NCI-H524 treated with DMSO at 0.1 percent for 48 hours (cell line): Measurements from ENCODE around the gene FHIT.

Experiments used
- DNase-seq: peaks from one replicate; lab custom pipeline; 2025; lab: John Stamatoyannopoulos, UW

Gene FHIT

DNA sequence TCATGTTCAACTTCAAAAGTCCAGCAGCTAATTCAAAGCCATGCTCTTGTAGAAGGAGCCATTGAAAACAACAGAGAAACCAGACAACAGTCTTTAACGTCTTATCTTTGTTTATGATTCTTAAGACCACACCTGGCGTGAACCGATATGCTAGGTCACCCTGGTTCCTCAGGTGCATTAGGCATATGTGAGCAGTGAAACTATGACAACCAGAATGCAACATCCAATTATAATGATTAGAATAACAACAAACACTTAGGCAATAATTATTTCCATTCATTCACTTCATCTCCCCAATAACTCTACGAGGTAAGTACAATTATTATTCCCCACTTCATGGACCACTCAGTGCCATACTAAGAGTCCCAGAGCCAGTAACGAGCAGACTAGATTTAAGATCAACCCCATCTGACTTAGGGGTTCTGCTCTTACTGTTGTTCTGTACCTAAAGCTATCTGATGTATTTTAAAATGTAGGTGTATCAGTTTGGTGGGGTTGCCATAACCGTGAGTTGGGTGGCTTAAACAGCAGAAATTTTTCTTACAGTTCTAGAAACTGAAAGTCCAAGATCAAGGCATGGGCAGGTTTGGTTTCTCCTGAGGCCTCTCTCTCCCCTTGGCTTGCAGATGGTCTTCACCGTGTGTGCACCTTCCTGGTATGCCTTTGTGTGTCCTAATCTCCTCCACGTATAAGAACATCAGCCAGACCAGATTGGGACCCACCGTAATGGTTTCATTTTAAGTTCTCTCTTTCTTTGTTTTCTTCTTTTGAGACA is 1203.6 kb downstream of the FHIT start:
- DNase-seq = no peak

- DNase-seq = no peak
These were observed 1205.0 kb downstream of the FHIT start for GRCh38 chr3:60046210-60046609.

DNA sequence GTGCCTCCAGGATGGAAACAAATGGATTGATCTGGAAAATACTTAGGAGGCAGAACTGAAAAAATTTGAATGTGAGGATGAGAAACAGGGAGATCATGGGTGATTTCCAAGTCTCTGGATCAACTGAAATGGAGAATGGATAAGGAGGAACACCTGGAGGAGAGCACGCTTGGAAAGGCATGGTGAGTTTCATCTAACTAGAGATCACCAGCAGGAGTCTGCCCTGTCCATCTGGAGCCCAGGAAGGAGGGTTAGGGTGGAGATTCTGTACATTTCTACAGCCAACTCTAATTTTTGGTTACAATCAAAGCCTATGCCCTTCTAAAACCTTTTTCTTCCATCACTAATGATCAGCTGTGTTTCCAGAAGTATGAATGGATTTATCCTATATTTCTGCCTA is 1205.6 kb downstream of the FHIT start:
- DNase-seq = no peak

GRCh38 chr3:60036803-60037202 is 1214.4 kb downstream of the FHIT start:
- DNase-seq = no peak

DNA sequence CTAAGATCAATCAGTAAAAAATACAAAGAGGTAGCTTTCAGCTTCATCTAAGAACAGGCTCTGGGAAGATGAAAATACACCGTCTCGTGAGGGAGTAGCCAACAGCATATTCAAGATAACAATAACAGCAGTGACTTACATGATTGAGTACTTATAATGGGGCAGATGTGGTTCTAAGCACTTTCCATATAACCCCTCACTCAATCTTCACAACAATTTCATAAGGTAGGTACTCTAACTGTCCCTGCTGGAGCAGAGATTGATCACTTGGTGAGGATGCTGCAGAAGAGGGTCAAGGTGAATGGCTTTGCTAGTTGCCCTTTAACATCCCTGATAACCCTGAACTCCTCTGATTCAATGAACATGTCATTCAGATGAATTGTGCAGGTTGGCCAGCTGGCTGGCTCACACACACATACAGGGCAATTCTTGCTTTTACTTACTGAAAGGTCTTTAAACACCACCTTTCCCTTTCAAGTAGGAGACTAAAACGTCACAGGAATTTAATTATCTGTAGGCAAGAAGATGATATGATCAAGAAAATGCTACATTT is 1217.3 kb downstream of the FHIT start:
- DNase-seq = no peak

DNA sequence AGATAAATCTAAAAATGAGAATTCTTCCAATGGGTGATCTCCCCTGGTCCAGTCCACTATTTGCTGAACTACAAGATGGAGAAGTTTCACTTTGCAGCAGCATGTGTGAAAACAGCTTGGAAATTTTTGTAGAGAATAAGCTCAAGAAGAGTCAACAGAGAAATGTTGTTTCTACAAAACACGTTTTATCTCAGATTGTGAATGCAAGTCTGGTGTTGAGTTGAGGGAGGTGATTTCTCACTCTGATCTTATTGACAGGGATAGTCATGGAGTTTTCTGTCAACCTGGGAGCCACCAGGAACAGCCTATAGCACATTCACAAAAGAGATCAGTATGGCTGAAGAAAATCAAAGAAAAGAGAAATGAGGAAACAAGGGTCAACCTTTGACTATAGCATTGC is 1220.3 kb downstream of the FHIT start:
- no peak for DNase-seq

GRCh38 chr3:60028233-60028632 is 1223.0 kb downstream of the FHIT start:
- no peak for DNase-seq

DNA sequence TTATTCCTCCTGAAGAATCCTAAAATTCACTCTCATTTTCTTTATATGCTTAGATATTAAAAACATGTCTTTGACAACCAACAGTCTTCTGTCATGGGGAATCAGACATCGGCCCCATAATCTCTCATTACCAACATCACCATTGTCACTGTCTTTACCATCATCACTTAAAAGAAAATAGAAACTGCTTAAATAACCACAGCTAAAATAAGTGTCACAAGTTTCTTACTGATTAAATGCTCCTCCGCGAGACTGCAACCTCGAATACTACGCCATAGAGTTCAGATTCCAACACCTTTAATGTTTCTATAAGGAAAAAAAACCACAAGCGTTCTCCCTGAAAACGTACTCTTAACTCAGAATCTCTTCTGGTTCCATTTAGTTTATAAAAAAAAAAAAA is 1223.9 kb downstream of the FHIT start:
- no peak for DNase-seq

- no peak for DNase-seq
These were observed 1225.9 kb downstream of the FHIT start for GRCh38 chr3:60025096-60026050.

DNA sequence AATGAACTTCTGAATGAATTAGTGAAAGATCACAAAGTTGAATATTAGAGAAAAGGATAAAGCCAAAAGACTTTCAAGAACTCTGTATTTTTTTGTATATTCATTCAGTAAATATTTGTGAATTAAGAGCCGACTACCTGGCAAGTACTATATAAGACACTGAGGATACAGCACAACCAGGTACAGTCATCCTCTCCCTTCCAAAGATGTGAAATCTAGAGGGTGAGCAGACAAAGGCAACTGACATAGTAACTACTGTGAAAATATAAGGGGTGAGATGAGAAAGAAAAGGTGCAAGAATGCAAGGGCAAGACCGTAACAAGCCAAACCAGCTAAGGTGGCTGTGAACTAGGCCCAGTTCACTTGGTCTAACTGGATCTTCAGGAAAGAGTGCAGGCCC is 1226.9 kb downstream of the FHIT start:
- no peak for DNase-seq

- DNase-seq = no peak
These were observed 1228.1 kb downstream of the FHIT start for GRCh38 chr3:60023189-60023588.

DNA sequence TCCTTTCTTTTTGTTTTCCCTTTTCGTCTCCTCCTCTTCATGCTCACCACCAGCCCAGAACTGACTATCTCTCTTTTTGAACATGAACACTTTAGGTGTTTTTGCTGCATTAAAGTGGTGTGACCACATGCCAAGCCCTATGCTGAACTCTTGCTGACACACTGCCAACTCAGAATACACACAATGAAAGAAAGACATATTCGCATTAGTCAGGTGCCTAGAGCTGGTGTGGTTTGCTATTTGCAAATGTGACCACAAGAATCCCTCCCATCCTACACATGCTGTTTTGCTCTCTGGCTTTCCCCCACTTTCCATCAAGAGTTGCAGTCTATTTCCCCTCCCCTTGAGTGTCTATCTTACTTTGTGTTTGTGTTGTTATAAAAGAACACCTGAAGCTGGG is 1233.6 kb downstream of the FHIT start:
- DNase-seq = no peak

DNA sequence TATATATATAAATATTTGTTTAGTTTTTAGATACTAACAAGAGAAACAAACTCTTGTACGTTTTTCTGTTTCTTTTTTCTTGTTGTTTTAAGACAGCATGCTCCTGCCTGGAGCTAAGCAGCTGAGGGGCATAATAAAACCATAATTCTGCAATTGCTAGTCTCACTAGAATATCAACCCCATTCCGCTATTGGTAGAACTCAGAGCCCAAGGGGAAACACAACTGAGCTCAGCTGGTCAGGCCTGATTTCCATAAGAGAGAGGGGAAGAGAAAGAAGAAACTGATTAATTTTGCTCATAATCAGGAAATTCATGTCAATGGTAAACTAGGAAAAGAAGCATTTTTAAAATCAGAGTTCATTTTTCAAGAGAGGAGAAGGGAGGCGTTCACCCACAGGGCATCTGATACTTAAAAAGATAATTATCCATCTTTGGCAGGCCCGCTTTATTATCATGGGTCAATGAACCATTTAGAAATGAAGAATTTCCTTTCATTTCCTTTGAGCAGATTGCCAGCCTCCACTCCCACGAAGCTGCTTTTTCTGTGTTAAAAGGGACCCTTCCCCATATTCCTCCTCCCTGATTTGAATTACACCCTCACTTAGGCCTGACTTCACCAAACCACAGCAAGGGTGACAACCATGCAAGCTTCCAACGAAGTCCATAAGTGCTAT is 1236.1 kb downstream of the FHIT start:
- no peak for DNase-seq

DNA sequence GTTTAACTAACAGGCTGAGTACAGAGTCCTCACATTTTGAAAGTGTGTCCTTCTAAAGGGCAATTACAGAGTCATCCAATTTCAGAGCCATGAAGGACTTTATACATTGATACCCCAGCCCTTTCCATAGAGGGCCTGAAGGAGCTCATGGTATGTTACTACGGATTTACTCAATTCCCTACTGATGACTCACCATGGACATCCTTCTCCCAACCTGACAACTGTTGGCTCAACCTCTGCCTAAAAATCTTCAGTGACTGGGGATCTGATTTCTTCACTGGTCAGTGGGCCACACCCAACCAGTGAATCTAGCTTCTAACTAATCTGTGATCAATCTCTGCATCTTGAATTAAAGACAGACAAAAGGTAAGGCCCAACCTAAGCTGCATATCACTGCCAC is 1238.0 kb downstream of the FHIT start:
- no peak for DNase-seq

DNA sequence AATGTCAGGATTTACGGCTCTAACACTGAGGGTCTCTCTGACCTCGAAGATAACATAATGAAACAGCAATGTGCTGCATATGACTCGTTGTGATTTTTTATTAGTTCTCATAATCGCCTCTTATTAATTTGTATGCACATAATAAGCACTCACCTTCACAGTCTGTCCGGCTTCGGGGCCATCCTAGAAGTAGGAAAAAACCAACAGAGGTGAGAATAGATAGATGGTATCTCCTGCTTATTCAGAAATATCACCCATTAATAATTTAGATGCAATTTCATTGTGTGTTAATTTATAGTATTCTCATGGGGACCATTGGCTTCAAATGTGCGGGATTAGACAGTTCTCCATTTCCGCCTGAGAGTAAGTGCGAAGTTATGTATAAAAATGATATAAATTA is 1240.0 kb downstream of the FHIT start:
- no peak for DNase-seq

- no peak for DNase-seq
These were observed 1240.5 kb downstream of the FHIT start for GRCh38 chr3:60010781-60011180.

- DNase-seq = no peak
These were observed 1241.2 kb downstream of the FHIT start for GRCh38 chr3:60009931-60010478.

GRCh38 chr3:60001369-60001768 is 1249.9 kb downstream of the FHIT start:
- DNase-seq = no peak

DNA sequence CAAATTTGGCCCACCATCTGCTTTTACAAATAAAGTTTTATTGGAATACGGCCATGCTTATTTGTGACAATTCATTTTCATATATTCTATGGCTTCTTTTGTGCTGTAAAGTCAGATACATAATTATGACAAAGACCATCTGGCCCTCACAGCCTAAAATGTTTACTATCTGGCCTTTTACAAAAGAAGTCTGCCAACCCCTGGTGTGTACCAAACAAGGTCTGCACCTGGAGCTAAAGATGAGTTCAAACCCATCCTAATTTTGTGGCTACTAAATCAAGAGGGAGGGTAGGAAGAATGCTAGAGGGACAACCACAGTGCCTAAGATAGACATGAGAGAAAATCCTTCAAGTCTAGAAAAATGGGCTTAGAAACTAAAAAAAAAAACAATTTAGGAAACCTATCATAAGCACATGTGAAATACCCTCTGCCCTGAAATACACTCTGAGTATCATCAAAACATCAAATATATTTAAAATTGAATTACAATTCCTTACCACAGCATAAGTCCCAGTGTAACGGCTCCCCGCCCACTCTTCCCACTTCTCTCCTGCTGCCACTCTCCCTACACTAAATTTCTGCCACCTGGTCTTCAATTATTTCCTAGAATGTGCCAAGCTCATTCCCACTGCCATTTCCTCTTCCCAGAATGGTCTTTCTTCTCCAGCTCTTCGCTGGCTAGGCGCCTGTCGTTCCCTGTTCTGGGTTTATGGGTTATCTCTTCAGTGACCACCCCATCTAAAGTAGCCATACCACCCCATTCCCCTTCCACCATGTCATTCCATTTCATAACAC is 1250.7 kb downstream of the FHIT start:
- no peak for DNase-seq

DNA sequence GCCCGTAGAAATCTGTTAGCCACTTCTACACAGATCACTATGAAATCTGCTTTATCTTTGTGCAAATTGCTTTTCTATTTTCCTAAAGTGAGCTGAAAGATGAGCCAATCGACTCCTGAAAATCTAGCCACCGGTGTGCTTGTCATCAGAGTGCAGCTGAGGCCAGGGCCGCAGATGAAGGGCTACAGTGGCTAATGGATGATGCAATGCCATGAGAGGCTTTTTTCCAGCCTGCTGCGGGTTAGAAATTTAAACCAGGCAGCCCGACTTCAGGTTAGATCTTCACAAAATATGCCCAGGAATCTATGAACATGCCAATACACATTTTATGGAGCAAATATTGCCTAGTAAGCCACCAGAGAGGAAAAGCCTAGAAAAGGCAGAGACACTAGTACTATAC is 1253.2 kb downstream of the FHIT start:
- no peak for DNase-seq

DNA sequence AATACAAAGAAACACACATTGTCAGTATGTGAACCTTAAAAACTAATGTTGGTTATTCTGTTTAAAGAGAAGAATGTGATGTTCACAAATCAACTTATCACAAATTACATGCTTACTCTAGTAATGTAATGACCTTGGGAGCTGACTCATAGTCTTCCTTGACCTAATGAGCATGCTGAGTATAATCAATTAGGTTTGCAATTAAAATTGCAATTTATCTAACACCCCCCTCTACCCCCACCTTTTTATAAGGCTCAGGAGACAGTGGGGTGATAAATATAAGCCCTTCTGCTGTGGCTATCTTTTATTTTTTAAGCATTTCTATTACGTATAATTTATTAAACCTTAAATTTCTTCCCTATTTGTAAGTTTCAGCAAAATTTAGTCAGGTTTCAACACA is 1253.7 kb downstream of the FHIT start:
- no peak for DNase-seq
